Islet precursor cell (in vitro differentiated cells): Measurements from ENCODE around the gene ADIPOR1.
"Not testable (repeated sequence)": the region's sequence is repeated elsewhere in the genome, so short reads cannot be mapped to it uniquely, and the experiment has no call there.

Experiments used
- DNase-seq: peaks from one replicate; pipeline ENCODE4 v3.0.0-alpha.2; 2018

ADIPOR1 gene, protein sequence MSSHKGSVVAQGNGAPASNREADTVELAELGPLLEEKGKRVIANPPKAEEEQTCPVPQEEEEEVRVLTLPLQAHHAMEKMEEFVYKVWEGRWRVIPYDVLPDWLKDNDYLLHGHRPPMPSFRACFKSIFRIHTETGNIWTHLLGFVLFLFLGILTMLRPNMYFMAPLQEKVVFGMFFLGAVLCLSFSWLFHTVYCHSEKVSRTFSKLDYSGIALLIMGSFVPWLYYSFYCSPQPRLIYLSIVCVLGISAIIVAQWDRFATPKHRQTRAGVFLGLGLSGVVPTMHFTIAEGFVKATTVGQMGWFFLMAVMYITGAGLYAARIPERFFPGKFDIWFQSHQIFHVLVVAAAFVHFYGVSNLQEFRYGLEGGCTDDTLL

DNA sequence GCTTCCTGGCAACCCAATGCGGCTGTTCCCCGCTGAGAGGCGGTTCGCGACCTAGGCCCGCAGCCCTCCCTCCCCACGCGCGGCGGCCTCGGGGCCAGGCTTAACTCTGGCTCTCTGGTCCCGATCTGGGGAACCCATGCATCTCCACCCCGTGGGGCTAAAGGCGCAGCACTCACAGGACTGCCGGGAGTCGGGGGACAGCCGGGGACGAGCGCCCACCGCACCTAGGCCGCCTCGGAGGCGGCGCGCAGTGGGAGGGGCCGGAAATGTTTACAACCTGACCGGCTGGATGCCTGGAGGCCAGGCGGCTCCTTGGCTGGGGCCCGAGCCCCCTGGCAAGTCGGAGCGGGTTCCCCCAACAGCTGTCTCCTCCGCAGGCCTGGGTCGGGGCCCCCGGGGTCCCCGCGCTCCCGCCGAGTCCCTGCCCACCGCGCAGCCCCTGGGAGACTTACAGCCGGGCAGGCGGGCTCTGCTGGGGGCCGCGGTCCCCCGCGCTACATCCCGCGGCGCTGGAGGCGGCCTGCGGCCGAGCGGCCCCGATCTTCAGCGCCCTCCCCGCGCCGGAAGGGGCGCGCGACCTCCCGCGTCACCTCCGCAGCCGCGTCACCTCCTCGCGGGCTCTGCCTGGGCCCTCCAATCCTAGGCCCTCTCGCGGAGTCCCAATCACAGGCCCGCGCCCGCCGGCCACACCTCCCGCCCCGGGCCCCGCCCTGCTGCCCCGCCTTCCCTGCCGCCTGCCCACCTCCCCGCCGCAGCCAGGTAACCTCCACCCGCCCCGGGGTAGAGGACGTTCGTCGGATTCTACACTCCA lies at the start of gene ADIPOR1:
Gene ADIPOR1, minus strand, starts transcription at position 580 of the 811 bp plus-strand sequence. CDS start 7,242 bp downstream, outside the sequence.
- peak; percentile 97 for DNase-seq

DNA sequence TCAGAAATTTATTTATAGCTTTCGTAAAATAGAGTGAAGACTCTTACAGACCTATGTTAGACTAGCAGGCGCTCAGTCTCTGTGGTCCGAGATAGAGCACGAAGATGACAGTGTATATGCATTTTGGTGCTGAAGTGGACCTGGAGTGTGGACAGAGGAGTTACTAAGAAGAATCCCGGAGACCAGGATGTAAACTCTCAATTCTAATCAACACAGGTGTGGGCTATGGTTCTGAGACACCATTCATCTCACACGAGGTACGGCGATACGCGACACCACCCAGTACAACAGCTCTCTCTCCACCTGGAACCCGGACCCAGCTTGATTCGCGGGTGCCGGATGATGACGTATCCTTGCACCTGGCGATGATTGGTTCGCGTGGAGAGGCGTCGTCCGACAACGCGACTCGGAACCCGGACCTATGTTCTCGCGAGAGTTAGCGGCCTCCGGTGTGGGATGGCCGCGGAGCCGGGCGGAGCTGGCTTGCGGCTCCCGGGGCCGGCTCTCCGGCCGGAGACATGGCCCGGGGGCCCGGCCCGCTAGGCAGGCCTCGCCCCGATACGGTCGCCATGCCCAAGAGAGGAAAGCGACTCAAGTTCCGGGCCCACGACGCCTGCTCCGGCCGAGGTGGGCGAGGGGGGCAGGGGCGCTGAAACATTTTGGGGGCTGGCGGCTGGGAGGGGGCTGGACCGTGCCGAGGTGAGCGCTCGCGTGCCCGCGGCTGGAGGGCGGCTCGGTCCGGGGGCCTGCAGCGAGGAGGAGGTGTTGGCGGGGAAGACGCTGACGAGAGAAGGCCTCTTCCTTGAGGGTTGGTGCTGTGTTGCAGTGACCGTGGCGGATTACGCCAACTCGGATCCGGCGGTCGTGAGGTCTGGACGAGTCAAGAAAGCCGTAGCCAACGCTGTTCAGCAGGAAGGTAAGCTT lies 49.1 kb upstream of the ADIPOR1 start, which contains the start of gene TMEM183A:
Gene TMEM183A, plus strand, starts transcription at position 427 of the 924 bp plus-strand sequence. Its CDS starts 92 bp downstream, at position 519.
- peak; percentile 98 for DNase-seq

DNA sequence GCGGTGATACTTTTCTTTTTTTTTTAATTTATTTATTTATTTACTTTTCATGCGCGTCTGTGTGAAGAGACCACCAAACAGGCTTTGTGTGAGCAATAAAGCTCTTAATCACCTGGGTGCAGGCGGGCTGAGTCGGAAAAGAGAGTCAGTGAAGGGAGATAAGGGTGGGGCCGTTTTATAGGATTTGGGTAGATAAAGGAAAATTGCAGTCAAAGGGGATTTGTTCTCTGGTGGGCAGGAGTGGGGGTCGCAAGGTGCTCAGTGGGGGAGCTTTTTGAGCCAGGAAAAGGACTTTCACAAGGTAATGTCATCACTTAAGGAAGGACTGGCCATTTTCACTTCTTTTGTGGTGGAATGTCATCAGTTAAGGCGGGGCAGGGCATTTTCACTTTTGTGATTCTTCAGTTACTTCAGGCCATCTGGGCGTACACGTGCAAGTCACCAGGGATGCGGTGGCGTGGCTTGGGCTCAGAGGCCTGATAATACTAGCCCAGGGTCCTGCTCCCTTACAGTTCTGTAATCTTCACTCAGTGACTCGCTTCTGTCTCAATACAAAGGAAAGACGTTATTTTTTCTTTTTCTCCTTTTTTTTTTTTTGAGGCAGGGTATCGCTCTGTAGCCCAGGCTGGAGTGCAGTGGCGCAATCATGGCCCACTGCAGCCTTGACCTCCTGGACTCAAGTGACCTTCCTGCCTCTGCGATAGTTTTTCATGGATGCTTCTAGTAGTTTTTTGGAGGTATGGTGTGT lies 47.5 kb upstream of the ADIPOR1 start:
- DNase-seq, result not testable (repeated sequence)

DNA sequence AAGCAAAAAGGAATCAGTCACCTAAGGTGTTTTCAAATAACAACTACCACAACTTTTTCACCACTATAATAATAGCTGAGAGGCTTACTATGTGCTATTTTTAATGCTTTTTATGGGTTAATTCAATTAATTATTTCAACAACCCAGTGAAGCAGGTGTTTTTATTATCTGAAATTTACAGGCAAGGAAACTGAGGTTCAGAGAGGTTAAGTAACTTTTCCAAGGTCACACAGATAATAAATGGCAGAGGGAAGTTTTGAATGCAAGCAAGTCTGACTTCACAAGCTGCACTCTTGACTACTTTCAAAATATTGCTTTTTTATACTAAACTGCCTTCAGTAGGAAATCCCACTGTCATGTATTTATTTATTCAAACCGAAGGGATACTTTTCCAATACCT lies 44.8 kb upstream of the ADIPOR1 start:
- no peak for DNase-seq

DNA sequence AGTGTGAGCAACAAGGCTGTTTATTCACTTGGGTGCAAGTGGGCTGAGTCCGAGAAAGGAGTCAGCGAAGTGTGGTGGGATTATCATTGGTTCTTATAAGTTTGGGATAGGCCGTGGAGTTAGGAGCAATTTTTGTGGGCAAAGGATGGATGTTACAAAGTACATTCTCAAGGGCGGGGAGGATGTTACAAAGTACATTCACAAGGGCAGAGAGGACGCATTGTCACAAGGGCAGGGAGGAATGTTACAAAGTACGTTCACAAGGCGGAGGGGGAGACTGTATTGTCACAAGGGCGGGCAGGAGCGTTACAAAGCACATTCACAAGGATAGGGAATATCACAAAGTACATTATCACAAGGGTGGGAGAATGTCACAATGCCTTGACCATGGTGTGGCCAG lies 43.9 kb upstream of the ADIPOR1 start:
- no peak for DNase-seq

DNA sequence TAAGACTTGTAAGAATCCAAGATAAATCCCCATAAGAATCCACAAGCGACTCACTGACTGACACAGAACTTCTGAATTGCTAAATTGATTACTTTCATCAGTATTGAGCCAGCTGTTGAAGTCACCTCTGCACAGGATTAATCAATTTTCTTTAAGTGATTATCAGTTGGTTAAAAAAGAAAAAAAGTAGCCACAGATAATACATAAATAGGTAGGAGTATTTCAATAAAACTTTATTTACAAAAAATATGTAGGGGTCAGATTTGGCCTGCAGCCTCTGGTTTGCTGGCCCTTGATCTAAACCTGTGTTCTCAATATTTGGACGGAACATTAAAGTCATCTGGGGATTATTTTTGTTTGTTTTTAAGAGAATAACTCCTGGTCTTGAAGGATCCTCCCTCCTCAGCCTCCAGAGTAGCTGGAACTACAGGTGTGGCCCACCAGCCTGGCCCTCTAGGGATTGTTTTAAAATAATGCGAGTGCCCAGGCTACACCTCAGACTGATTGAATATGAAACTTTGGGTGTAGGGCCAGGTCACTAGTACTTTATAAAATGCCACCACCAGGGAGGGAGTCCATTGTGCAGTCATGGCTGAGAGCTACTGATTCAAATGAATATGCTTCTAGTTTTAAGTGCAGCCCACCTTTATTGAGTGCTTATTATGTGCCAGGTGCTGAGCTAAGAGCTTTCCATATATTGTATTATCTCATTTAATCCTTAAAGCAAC lies 42.3 kb upstream of the ADIPOR1 start:
- DNase-seq, result no peak

DNA sequence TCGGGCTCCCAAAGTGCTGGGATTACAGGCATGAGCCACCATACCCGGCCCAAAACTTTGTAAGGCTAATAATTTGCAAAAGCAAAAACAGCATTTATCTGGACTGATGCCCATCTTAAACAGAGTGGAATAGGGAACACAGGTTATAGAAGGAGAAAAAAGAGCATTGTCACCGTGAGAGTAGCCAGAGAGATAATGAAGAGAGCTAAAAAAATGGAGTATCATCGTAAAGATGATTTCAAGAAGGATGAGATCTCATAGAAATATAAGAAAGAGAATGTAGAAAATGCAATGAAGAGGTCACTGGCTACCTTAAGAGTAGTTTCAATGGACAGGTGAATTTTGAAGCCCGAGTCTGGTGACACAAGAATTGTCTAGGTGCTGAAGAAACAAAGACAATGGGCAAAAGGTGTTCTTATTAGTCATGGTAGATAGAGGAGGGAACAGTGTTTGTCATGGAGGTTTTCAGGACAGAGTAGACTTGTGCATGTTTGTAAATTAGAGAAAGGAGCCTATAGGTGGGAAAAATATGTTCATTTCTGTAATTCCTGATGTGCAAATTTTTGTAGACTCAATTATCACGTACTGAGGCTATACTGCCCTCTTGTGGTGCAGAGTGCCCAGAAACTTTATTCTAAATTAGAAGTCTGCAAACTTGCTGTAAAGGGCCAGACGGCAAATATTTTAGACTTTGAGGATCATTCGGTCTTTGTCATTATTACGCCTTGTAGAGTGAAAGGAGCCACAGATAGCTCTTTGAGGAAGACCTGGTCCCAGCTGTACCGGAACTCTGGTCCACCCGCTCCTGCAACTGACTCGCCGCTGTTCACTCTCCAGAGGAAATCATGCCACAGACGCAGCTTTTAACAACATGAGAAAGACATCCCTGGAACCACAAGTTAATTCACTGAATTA lies 41.0 kb upstream of the ADIPOR1 start:
- no peak for DNase-seq

DNA sequence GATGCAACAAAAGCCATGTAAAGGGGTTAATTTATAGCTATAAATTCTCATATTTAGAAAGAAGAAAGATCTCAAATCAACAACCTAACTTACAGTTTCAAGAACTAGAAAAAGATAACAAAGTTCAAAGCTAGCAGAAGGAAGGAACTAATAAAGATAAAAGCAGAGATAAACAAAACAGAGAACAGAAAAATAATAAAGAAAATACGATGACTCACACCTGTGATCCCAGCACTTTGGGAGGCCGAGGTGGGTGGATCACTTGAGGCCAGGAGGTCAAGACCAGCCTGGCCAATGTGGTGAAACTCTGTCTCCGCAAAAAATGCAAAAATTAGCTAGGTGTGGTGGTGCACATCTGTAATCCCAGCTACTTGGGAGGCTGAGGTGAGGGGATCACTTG lies 36.6 kb upstream of the ADIPOR1 start:
- no peak for DNase-seq

DNA sequence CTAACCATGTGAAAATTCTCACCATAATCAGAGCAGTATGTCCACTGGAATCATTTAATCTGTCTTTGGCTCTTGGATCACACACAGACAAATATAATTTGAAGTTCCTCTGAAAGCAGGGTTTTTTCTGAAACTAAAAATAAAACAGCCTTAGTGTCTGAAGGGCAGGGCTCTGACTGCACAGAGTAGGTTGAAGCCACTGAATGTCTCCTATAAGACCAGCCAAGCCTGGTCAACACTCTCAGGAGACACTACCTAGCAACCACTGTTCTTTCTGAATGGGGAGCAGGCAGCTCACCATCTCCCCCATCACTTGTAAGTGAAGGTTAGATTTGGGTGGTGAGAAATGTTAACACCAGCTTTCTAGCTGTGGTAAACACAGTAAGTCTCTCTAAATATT lies 33.0 kb upstream of the ADIPOR1 start:
- DNase-seq, result no peak

DNA sequence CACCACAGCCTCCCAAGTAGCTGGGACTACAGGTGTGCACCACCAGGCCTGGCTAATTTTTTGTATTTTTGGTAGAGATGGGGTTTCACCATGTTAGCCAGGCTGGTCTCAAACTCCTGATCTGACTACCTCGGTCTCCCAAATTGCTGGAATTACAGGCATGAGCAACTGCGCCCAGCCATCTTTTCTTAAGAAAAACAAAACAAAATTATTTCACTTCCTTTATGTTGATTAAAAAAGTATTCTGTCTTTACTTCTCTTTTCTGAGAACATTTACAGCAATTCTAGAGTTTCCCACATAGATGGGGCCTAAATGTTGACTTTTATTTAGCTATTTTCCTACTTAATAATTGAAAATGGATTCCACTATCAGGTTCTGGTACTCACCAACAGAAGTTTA lies 31.8 kb upstream of the ADIPOR1 start:
- DNase-seq, result no peak

DNA sequence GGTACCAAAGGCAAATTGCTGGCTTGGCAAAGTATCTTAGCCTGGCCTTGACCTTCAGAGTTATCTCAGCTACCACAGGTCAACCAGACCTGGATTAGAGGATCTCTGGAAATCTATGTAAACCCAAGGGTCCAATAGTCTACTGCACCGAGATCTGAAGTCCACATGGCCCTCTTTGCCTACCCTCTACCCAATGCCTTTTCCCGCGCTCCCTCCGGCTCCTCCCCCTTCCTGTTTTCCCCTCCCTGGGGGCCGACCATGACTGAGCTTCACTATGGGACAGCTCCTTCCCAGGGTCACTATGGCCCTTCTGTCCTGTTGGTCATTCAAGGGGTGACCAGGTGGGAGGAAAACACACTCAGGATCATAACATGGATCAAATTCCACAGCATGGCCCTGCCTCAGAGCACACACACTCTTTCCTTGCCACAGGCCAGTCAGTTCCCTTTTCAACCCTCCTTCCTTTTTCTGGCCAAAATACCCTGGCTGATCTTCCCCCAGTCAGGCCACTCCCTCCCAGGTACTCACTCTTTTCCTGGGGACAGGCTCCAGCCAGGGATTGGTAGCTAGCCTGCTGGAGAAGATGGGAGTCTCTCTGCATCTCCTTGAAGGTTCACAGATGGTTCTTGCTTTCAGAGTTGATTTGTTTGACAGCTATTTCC lies 29.9 kb upstream of the ADIPOR1 start:
- no peak for DNase-seq

DNA sequence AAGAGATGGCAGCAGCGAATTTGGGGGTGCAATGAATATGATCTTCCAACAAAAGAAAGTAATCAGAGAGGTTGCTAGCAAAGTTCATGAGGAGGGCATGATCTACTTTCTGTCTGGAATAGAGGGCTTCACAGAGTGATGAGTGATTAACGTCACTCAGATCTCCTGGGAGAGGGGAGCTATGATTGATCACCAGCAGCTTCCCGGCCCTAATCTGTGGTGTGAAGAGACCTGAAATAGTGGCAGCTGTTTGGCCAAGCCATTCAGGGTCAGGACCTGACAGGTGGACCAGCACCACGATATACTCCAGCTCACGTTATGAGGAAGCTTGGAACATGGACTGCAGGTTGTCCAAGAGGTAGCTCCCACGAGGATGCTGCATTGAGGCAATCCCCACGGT lies 29.1 kb upstream of the ADIPOR1 start:
- no peak for DNase-seq

DNA sequence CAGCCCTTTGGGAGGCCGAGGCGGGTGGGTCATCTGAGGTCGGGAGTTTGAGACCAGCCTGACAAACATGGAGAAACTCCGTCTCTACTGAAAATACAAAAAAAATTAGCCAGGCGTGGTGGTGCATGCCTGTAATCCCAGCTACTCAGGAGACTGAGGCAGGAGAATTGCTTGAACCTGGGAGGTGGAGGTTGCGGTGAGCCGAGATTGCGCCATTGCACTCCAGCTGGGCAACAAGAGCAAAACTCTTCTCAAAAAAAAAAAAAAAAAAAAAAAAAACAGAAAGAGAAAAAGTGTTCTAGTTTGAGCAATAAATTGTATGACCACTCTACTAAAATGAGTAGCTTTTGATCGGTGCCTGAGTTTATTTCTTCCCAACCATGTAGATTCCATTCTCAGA lies 28.0 kb upstream of the ADIPOR1 start:
- not testable (repeated sequence) for DNase-seq

DNA sequence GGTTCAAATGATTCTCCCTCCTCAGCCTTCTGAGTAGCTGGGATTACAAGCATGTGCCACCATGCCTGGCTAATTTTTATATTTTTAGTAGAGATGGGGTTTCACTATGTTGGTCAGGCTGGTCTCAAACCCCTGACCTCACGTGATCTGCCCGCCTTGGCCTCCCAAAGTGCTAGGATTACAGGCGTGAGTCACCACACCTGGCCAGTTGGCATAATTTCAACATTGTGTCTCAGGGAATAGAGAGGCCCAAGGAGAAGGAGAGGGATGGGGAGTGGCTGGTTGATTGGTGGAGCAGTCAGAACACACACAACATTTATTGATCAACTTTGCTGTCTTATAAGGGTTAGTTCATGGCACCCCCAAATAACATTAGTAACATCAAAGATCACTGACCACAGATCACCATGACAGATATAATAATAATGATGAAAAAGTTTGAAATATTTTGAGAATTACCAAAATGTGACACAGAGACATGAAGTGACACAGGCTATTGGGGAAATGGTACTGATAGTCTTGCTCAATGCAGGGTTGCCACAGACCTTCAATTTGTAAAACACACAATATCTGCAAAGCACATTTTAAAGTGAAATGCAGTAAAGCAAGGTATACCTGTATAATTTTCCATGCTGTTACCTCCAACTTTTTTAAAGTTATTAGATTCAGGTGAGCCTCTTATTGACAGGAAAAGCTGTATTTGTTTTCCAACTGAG lies 24.8 kb upstream of the ADIPOR1 start:
- no peak for DNase-seq

DNA sequence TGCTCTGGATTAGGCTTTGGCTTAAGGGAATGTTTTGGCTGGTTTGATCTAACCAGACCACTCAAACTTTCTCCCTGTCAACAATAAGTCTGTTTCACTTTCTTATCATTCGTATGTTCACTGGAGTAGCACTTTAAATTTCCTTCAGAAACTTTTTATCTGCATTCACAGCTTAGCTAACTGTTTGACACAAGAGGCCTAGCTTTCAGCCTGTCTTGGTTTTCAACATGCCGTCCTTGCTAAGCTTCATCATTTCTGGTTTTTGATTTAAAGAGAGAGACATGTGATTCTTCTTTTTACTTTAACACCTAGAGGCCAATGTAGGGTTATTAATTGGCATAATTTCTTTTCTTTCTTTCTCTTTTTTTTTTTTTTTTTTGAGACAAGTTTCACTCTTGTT lies 23.8 kb upstream of the ADIPOR1 start:
- DNase-seq, result no peak

DNA sequence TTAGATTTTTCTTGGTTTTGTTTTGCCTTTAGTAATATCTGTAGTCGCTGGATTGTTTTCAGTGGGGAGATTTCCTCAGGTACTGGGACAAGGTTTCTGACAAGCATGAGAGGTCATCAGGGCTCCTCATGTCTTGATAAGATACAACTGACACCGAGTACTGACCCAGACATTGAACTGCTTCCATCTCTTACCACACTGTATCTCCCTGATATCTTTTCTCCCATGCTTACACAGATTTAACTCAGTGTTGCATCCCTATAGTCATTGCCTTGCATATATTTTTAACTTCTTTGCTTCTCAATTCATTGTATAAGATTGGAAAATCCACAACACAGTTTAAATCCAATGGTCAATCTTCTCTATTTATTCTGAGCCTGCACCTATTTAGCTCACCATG lies 21.3 kb upstream of the ADIPOR1 start:
- DNase-seq, result no peak

DNA sequence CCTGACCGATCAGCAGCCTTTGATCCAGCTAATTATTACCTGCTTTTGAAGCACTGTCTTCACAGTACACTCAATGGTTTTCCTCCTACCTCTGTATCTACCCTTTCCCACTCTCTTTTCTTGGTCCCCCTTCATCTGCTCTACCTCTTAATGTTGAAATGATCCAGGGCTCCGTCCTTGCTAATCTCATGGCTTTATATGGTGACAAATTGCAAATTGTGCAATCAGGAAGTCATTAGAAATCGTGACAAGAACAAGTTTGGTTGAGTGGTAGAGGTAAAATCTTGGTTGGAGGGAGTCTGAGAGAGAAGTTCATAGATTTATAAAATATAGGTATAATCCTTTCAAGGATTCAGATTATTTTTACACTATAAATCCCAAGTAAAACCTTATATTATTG lies 18.5 kb upstream of the ADIPOR1 start:
- DNase-seq, result no peak

DNA sequence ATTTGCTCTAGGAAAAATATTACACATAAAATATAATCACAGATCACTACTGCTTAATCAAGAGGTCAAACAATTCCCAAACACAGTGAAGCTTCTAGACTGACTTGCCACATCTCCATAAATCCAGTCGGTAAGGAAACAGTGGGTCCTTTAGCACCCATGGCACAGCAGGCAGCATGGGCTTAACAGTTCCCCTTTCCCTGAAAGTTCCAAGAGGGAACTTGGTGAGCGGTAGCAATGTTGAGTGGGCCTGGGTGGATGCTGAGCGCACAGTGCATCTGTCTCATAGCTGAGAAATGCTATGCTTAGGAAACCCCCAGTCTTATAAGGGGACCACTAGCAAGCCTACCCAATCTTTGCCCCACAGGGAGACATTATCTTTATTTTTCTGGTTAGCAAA lies 16.7 kb upstream of the ADIPOR1 start:
- no peak for DNase-seq

DNA sequence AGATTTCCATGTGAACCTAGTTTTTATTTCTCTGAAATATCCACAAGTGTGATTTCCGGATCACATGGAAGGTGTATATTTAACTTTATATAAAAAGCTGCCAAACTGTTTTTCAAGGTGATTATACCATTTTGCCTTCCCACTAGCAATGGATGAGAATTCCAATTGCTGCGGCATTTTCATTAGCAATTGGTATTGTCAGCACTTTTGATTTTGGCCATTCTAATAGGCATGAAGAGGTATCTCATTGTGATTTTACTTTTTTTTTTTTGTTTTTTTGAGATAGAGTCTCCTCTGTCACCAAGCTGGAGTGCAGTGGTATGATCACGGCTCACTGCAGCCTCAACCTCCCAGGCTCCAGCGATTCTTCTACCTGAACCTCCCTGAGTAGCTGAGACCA lies 13.9 kb upstream of the ADIPOR1 start:
- DNase-seq, result no peak
